Lung (tissue), 12 donors: ENCODE results near the gene RAB11FIP3. TPM values are rescaled to one million over a fixed set of nuclear protein-coding genes. Genes with fewer than 3 reads are reported as not detected.
A peak's percentile ranks its signal among the peaks of the same experiment; 100 is the strongest.

ENCODE experiments used
- ATAC-seq: fragments of 200-7000 bp; cut with Tn5 transposase; one replicate; pipeline ENCODE4 v1.9.1; 2020; ENCODE audit warnings: moderate number of reproducible peaks; ENCODE audit not compliant: insufficient read depth, low FRiP score
- DNase-seq, 3 donors: peaks; one replicate each; pipeline ENCODE4 v3.0.0-alpha.2; 2013 to 2017
- H3K27ac ChIP-seq, 2 donors: one replicate each; pipeline ENCODE4 v1.5.1; 2013; ENCODE audit warnings: mild to moderate bottlenecking in 2 of 2, moderate library complexity in 2 of 2, control low read depth in 1 of 2, inconsistent platforms in 1 of 2, low read depth in 1 of 2, low read length in 1 of 2
- H3K27me3 ChIP-seq, 3 donors: one replicate each; pipeline ENCODE4 v1.5.1; 2013; ENCODE audit warnings: low read length in 2 of 3; ENCODE audit not compliant: control insufficient read depth in 3 of 3, insufficient read depth in 3 of 3
- H3K36me3 ChIP-seq, 4 donors: one replicate each; pipeline ENCODE4 v1.5.1; 2013; ENCODE audit warnings: low read length in 4 of 4, mild to moderate bottlenecking in 1 of 4, moderate library complexity in 1 of 4; ENCODE audit not compliant: control insufficient read depth in 4 of 4, insufficient read depth in 4 of 4
- H3K4me1 ChIP-seq, 5 donors: one replicate each; pipeline ENCODE4 v1.5.1; 2013; ENCODE audit warnings: low read length in 5 of 5, mild to moderate bottlenecking in 2 of 5, moderate library complexity in 1 of 5; ENCODE audit not compliant: control insufficient read depth in 5 of 5, insufficient read depth in 5 of 5
- H3K4me3 ChIP-seq: one replicate; pipeline ENCODE4 v1.5.1; 2013; ENCODE audit warnings: mild to moderate bottlenecking, control low read depth, moderate library complexity
- H3K9ac ChIP-seq, 2 donors: one replicate each; pipeline ENCODE4 v1.5.1; 2013; ENCODE audit warnings: low read length in 2 of 2, control low read depth in 1 of 2; ENCODE audit not compliant: insufficient read depth in 1 of 2
- H3K9me3 ChIP-seq, 4 donors: one replicate each; pipeline ENCODE4 v1.5.1; 2013; ENCODE audit warnings: low read length in 3 of 4, mild to moderate bottlenecking in 1 of 4, moderate library complexity in 1 of 4; ENCODE audit not compliant: control insufficient read depth in 4 of 4, insufficient read depth in 3 of 4
- WGBS, 2 donors: extraction: QIAGEN DNeasy Blood & Tissue Kit; methylation state at CpG; one replicate each; pipeline ENCODE4 v1.1.7; 2013; 5-methylcytosine and 5-hydroxymethylcytosine counted together
- polyA plus RNA-seq, 2 donors: library from polyadenylated mRNA; stranded (reverse); fragments of 200-250 nt; gene quantifications; one replicate each; pipeline ENCODE4 v1.2.1, GENCODE V29; 2013
- total RNA-seq, 2 donors: library from RNA; depleted of rRNA in 1 of 2; stranded (reverse); fragments of >200 nt in 1 of 2; gene quantifications; one replicate each; pipeline ENCODE4 v1.2.1, GENCODE V29; 2014 to 2021
- TF ChIP-seq, protein P1 (sequence below): IDR thresholded peaks from 2 replicates; pipeline ENCODE4 v1.5.1; 2012; ENCODE audit warnings: mild to moderate bottlenecking; ENCODE audit errors: control extremely low read depth, extremely low read depth
- donor health status: control.
- donor health status: control.
- donor health status: Bipolar disorder and iron deficiency.
- donor health status: healthy.
- donor health status: DM: yes; HTN: yes; CAD: no.

RAB11FIP3 gene
- total and polyA plus RNA-seq, 4 donors, result 20.7 to 38.3 (median 21.5) TPM

DNA sequence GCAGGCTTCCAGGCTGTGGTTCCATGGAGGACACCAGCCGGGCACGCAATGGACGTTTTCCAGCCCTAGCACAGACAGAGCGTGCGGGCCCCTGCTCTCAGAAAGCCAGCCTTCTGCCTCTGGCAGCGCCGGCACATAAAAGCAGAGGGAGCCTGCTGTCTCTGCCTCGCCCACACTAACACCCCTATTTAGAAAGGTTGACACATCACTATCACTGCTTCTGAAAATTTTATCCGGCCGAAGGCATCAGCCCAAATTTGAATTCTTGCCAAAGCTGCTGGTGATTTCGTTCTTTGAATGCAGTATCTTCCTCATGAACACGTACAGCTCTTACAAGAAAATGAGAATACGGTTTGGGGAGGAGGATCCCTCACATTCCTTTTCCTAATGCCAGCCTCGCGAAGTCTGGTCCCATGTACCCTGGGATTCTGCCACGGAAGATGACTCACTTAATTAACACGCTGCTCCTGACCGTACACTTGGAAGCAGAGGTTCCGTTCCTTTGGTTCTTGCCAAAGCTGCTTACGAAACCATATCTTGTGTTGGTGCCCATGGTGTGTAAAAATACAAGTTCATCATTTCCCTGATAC is 1.3 kb upstream of the RAB11FIP3 start:
- Histone ChIP-seq H3K4me1 (peaks cover 5 to 21% (median 7%) of the 10 kb centered on the region in 5 donors), H3K4me3 (no peak overlapping the region), H3K36me3 (peaks cover 0 to 6% (median 0%) of the 10 kb centered on the region in 4 donors), H3K27me3 (peaks cover 0 to 6% (median 0%) of the 10 kb centered on the region in 3 donors), H3K9ac (no peak overlapping the region), H3K9me3 (no peaks in the 10 kb centered on the region), H3K27ac (peak overlapping the region; percentile 95 to 96)
- TF ChIP-seq, protein P1, sequence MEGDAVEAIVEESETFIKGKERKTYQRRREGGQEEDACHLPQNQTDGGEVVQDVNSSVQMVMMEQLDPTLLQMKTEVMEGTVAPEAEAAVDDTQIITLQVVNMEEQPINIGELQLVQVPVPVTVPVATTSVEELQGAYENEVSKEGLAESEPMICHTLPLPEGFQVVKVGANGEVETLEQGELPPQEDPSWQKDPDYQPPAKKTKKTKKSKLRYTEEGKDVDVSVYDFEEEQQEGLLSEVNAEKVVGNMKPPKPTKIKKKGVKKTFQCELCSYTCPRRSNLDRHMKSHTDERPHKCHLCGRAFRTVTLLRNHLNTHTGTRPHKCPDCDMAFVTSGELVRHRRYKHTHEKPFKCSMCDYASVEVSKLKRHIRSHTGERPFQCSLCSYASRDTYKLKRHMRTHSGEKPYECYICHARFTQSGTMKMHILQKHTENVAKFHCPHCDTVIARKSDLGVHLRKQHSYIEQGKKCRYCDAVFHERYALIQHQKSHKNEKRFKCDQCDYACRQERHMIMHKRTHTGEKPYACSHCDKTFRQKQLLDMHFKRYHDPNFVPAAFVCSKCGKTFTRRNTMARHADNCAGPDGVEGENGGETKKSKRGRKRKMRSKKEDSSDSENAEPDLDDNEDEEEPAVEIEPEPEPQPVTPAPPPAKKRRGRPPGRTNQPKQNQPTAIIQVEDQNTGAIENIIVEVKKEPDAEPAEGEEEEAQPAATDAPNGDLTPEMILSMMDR, result no peak
- peak in 2 of 3 donors; percentile 40 to 41 for DNase-seq
- ATAC-seq, result peak; percentile 56
- WGBS, 2 donors, result 43 to 47% methylated on average over 20 of the region's 20 CpGs

DNA sequence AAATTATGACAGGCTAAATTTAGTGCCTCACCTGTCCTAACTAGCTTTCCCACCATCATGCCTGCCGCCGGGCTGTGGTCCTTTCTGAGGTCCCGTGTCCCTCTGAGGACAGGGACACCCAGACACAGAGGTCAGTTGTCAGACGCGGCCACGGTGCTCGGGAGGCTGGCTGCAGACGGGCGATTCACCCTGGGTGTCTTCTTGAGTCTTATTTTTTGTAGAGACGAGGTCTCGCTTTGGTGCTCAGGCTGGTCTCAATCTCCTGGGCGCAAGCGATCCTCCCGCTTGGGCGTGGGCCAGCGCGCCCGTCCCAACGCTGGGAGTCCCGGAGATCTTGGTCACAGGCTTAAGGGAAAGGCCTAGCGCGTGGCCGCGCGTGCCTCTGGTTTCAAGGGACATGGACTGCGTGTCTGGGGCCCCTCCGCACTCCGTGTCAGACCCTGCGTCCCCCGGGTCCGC is 797 bp upstream of the RAB11FIP3 start:
- TF ChIP-seq, protein P1, result no peak
- Histone ChIP-seq H3K27ac (peak overlapping the region; percentile 95 to 96), H3K36me3 (peaks cover 0 to 6% (median 0%) of the 10 kb centered on the region in 4 donors), H3K4me1 (peaks cover 5 to 21% (median 7%) of the 10 kb centered on the region in 5 donors), H3K9ac (no peak overlapping the region), H3K4me3 (peak overlapping the region; percentile 56), H3K9me3 (no peaks in the 10 kb centered on the region), H3K27me3 (peaks cover 0 to 6% (median 0%) of the 10 kb centered on the region in 3 donors)
- WGBS, 2 donors, result 6 to 15% methylated on average over 31 of the region's 31 CpGs
- ATAC-seq (peak; percentile 12), DNase-seq (peak; percentile 20 to 35 (median 28))

DNA sequence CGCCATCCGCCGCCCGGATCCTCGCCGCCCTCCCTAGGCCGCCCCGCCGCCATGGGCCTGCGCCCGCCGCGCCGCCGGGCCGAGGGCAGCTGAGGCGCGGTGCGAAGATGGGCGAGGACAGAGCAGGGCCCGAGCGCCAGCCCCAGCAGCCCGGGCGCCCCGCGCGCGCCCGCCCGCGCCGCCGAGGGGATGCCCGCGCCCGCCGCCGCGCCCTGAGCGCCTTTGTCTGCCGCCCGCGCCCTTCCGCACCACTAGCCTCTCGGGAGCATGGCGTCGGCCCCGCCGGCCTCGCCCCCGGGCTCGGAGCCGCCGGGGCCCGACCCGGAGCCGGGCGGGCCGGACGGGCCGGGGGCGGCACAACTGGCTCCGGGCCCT is 278 bp downstream of the RAB11FIP3 start:
- Histone ChIP-seq H3K9me3 (no peaks in the 10 kb centered on the region), H3K4me1 (peaks cover 5 to 21% (median 7%) of the 10 kb centered on the region in 5 donors), H3K27ac (peak overlapping the region in 1 of 2 donors; percentile 95), H3K36me3 (peaks cover 0 to 6% (median 0%) of the 10 kb centered on the region in 4 donors), H3K9ac (no peak overlapping the region), H3K27me3 (peaks cover 0 to 6% (median 0%) of the 10 kb centered on the region in 3 donors), H3K4me3 (peak overlapping the region; percentile 73)
- TF ChIP-seq, protein P1, result no peak
- DNase-seq (no peak), ATAC-seq (no peak)
- 0% methylated on average over 25 to 63 of the region's 63 CpGs for WGBS, 2 donors
